Smooth muscle cell (in vitro differentiated cells): Measurements from ENCODE around the gene SRC. TPM values are rescaled to one million over a fixed set of nuclear protein-coding genes. Genes with fewer than 3 reads are reported as not detected.

Experiments
- DNase-seq: peaks from one replicate; lab custom pipeline; 2025; ENCODE audit not compliant: unreplicated experiment; lab: John Stamatoyannopoulos, UW
- H2AFZ ChIP-seq: fragments of 200-600 bp; sonication (generic); 2 replicates; pipeline ENCODE4 v1.6.0; 2016; ENCODE audit warnings: antibody characterized with exemption, low read depth, mild to moderate bottlenecking
- H3F3A ChIP-seq: fragments of 200-600 bp; sonication (generic); 2 replicates; pipeline ENCODE4 v1.6.0; 2017; ENCODE audit warnings: antibody characterized with exemption, low read depth
- H3K27ac ChIP-seq: fragments of 200-600 bp; sonication (generic); 2 replicates; pipeline ENCODE4 v1.5.1; 2016; ENCODE audit warnings: low read depth, mild to moderate bottlenecking
- H3K27me3 ChIP-seq: fragments of 200-600 bp; sonication (generic); 2 replicates; pipeline ENCODE4 v1.6.1; 2016; ENCODE audit warnings: low read depth, mild to moderate bottlenecking
- H3K36me3 ChIP-seq: fragments of 200-600 bp; sonication (generic); 2 replicates; pipeline ENCODE4 v1.5.1; 2016; ENCODE audit warnings: low read depth
- H3K4me1 ChIP-seq: fragments of 200-600 bp; sonication (generic); 2 replicates; pipeline ENCODE4 v1.5.1; 2016; ENCODE audit warnings: low read depth
- H3K4me2 ChIP-seq: fragments of 200-600 bp; sonication (generic); 2 replicates; pipeline ENCODE4 v1.6.0; 2016; ENCODE audit warnings: mild to moderate bottlenecking
- H3K4me3 ChIP-seq: fragments of 200-600 bp; sonication (generic); 2 replicates; pipeline ENCODE4 v1.5.1; 2016; ENCODE audit warnings: mild to moderate bottlenecking
- H3K79me2 ChIP-seq: fragments of 200-600 bp; sonication (generic); 2 replicates; pipeline ENCODE4 v1.6.0; 2016; ENCODE audit warnings: low read depth, mild to moderate bottlenecking
- H3K9ac ChIP-seq: fragments of 200-600 bp; sonication (generic); 2 replicates; pipeline ENCODE4 v1.6.0; 2016; ENCODE audit warnings: low read depth
- H3K9me3 ChIP-seq: fragments of 200-600 bp; sonication (generic); replicated peaks from 2 replicates; pipeline ENCODE4 v1.5.1; 2016; ENCODE audit warnings: low read depth
- H4K20me1 ChIP-seq: fragments of 200-600 bp; sonication (generic); 2 replicates; pipeline ENCODE4 v1.6.0; 2016; ENCODE audit warnings: low read depth
- CTCF ChIP-seq: fragments of 200-600 bp; sonication (generic); IDR thresholded peaks from 2 replicates; pipeline ENCODE4 v1.5.1; 2017; ENCODE audit warnings: borderline replicate concordance, mild to moderate bottlenecking, antibody characterized with exemption; ENCODE audit not compliant: insufficient read depth, poor library complexity, severe bottlenecking
- WGBS: methylation state at CpG from one replicate; pipeline ENCODE4 v1.1.7; 2016; ENCODE audit warnings: low lambda C conversion rate; 5-methylcytosine and 5-hydroxymethylcytosine counted together
- polyA plus RNA-seq: library from polyadenylated mRNA; unstranded; fragments of >200 nt; fragmentation: Nextera tagmentation; extraction: Ambion mirVana; gene quantifications from 2 replicates; pipeline ENCODE4 v1.2.1, GENCODE V29; 2016
- total RNA-seq: library from RNA; depleted of rRNA; stranded (reverse); fragments of >200 nt; gene quantifications from 2 replicates; pipeline ENCODE4 v1.2.3, GENCODE V29; 2014

The SRC gene
- total and polyA plus RNA-seq, 2 experiments from 2014 or later: 26.0 to 36.5 TPM

GRCh38 chr20:37398750-37399621, 53.0 kb downstream of the SRC start:
- 91% methylated on average over 15 of the region's 15 CpGs for WGBS
- Histone ChIP-seq H3K4me3 (no peak overlapping the region), H2AFZ (no peak overlapping the region), H3K27ac (no peak overlapping the region), H3K27me3 (no peaks in the 10 kb centered on the region), H3F3A (peaks cover 5% of the 10 kb centered on the region), H3K4me2 (no peak overlapping the region), H3K36me3 (no peaks in the 10 kb centered on the region), H3K9me3 (no peaks in the 10 kb centered on the region), H4K20me1 (peaks cover 16% of the 10 kb centered on the region), H3K4me1 (peaks cover 24% of the 10 kb centered on the region), H3K79me2 (no peaks in the 10 kb centered on the region), H3K9ac (no peak overlapping the region)
- no peak for TF ChIP-seq CTCF
- no peak for DNase-seq

- DNase-seq: no peak
- H3K27me3 ChIP-seq: no peaks in the 10 kb centered on the region
- no peaks in the 10 kb centered on the region for H3K36me3 ChIP-seq
- no peak overlapping the region for H3K9ac ChIP-seq
- no peak overlapping the region for H3K27ac ChIP-seq
- no peak for TF ChIP-seq CTCF
- no peak overlapping the region for H2AFZ ChIP-seq
- H3K9me3 ChIP-seq: no peaks in the 10 kb centered on the region
- no peak overlapping the region for H3K4me2 ChIP-seq
- H3K79me2 ChIP-seq: no peaks in the 10 kb centered on the region
- H3K4me3 ChIP-seq: no peak overlapping the region
- H4K20me1 ChIP-seq: no peaks in the 10 kb centered on the region
- H3K4me1 ChIP-seq: peaks cover 10% of the 10 kb centered on the region
- WGBS: 95% methylated on average over 9 of the region's 9 CpGs
- peaks cover 19% of the 10 kb centered on the region for H3F3A ChIP-seq
Measured at GRCh38 chr20:37401282-37401929, 55.5 kb downstream of the SRC start.

DNA sequence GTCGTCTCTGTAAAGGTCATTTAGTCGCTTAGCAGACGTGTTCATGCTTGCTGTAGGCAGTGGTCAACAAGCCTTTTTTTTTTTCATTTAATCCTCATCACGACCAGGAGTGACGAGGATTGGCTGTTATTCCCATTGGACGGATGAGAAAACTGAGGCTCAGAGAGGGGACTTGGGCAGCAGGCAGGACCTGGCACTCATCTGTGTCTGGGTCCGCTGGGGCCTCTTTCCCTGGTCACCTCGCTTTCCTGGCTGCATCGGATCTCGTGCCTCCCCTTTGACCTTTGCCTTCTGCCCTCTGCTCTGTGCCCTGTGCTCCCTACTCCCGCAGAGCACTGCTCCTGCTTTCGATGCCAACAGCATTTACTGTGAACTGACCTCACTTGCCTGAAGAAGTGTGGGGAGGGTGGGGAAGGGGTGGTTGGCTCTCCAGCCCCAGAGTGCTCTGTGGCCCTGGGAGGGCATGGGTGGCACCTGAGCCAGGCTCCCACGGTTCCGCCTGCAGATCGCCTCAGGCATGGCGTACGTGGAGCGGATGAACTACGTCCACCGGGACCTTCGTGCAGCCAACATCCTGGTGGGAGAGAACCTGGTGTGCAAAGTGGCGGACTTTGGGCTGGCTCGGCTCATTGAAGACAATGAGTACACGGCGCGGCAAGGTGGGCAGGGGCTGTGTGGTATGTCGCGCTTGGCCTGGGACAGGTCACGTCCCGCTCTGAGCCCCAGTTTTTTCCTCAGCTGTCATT, 56.2 kb downstream of the SRC start:
- no peak for TF ChIP-seq CTCF
- no peak overlapping the region for H3K27ac ChIP-seq
- no peak overlapping the region for H3K4me2 ChIP-seq
- no peaks in the 10 kb centered on the region for H4K20me1 ChIP-seq
- 93% methylated on average over 29 of the region's 30 CpGs for WGBS
- H3K9me3 ChIP-seq: no peaks in the 10 kb centered on the region
- H3K4me3 ChIP-seq: no peak overlapping the region
- no peak for DNase-seq
- peaks cover 19% of the 10 kb centered on the region for H3F3A ChIP-seq
- no peaks in the 10 kb centered on the region for H3K27me3 ChIP-seq
- no peaks in the 10 kb centered on the region for H3K36me3 ChIP-seq
- no peaks in the 10 kb centered on the region for H3K79me2 ChIP-seq
- H3K4me1 ChIP-seq: peaks cover 11% of the 10 kb centered on the region
- no peak overlapping the region for H2AFZ ChIP-seq
- H3K9ac ChIP-seq: no peak overlapping the region
